ENCODE measurements around the gene PRKRA. TPM values are rescaled to one million over a fixed set of nuclear protein-coding genes. Genes with fewer than 3 reads are reported as not detected.
"Not testable (repeated sequence)": the region's sequence is repeated elsewhere in the genome, so short reads cannot be mapped to it uniquely, and the experiment has no call there.

PRKRA gene
- total RNA-seq, 1 donor from 2014 or later = 50.7 TPM

GRCh38 chr2:178414266-178415247, 36.4 kb downstream of the PRKRA start:
- intact Hi-C loops (cut with micrococcal nuclease) = loop anchor here (1.0 to 2.0 kb wide), 7 partner anchors 17 to 302 kb away; partner anchors contain the start of genes FKBP7, OSBPL6 and RBM45

DNA sequence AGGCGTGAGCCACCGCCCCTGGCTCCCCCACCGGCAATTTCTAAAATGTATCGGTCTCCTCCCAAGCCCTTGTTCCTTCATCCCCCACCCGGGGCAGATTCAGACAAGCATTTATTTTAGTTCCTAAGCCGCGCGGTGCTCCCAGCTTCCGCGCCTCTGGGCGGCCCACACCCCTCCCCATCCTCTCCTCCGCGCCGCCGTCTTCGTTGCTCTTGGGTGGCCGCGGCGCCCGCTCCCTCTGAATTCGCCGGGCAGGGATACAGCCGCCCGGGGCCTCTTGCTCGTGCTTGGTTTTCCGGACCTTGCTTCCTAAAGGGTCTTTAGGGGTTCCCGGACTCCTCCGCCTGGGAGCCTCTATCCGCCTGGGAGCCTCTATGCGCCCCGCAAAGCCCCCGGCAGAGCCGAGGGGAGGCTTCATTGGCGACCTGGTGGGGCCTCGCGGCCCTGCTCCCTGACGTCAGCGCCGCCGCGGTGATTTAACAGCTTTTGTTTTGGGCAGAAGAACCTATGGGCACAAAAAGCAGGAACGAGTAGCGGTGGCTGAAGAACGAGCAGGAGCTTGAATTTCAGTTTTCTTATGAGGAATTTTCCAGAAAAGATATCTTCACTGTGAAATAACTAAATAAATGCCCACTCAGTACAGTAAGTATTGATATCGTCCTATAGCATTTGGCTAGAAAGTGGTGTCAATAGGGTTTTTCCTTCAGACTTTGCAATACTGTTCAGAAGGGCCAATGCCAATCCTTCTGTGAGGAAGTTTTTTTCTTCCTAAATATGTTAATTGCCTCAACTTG, 37.3 kb downstream of the PRKRA start:
- intact Hi-C loops (cut with micrococcal nuclease) = loop anchor here (1.0 to 2.0 kb wide), 8 partner anchors 9 to 301 kb away; partner anchors contain the start of genes FKBP7, OSBPL6 and RBM45

DNA sequence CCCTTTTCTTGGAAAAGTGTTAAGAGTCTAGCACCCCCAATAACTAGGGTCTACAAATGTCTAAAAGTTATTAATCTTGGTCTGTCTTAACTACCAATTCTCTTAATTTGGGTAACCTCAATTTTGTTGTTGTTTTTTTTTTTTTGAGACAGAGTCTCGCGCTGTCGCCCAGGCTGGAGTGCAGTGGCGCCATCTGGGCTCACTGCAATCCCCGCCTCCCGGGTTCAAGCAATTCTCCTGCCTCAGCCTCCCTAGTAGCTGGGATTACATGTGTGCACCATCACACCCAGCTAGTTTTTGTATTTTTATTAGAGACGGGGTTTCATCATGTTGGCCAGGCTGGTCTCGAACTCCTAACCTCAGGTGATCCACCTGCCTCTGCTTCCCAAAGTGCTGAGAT, 38.5 kb downstream of the PRKRA start:
- intact Hi-C loops (cut with micrococcal nuclease) = not testable (repeated sequence)

- intact Hi-C loops (cut with micrococcal nuclease) = no loop called here
Measured at GRCh38 chr2:178412047-178412446, 38.9 kb downstream of the PRKRA start.

DNA sequence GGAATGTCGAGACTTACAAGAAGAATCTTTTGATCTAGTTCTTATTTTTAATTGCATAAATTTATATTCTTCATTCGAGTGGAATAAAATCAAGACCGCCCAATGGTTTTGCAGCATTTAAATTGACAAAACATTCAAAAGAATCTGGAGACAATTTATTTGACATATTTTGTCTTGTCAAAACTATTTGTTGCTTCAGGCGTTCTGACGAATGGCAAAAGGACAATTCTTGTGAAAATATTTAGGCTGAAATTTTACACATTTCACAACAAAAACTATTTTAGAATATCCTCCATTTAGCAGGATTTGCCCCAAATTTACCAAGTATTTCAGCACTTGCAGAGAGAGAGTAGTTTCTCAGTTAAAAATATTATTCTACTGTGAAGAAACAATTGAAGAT, 41.7 kb downstream of the PRKRA start:
- intact Hi-C loops (cut with micrococcal nuclease) = no loop called here

- intact Hi-C loops (cut with micrococcal nuclease) = loop anchor here (1.0 kb wide), 1 partner anchor 9 kb away; no protein-coding TSS in a partner anchor
Measured at GRCh38 chr2:178404368-178404767, 46.6 kb downstream of the PRKRA start.

- intact Hi-C loops (cut with micrococcal nuclease) = loop anchor here (1.0 kb wide), 1 partner anchor 10 kb away; no protein-coding TSS in a partner anchor
Measured at GRCh38 chr2:178403671-178404306, 47.2 kb downstream of the PRKRA start.

- intact Hi-C loops (cut with micrococcal nuclease) = no loop called here
Measured at GRCh38 chr2:178401994-178402437, 49.0 kb downstream of the PRKRA start.

GRCh38 chr2:178397002-178397605, 53.9 kb downstream of the PRKRA start:
- intact Hi-C loops (cut with micrococcal nuclease) = loop anchor here (1.0 to 5.0 kb wide), 2 partner anchors 17 to 285 kb away; partner anchors contain the start of gene RBM45

- intact Hi-C loops (cut with micrococcal nuclease) = loop anchor here (5.0 kb wide), 1 partner anchor 284 kb away; the partner anchor contains the start of gene RBM45
Measured at GRCh38 chr2:178395941-178396570, 54.9 kb downstream of the PRKRA start.

DNA sequence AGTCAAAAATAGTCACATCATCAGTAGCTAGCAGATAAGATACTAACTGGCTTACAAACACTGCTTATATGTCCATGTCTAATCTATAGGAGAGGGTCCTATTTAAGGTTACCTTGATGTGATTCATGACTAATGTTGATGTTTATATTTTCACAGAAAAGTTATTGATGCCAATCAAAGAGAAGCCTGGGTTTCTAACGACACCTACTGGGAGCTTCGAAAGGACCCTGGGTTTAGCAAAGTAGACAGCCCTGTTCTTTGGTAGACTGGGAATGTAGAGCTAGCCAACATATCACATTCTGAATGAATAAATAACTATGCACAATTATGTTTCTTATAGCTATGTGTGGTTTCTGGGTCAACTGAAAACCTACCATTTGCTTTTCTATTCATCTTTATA, 55.7 kb downstream of the PRKRA start:
- intact Hi-C loops (cut with micrococcal nuclease) = loop anchor here (5.0 kb wide), 1 partner anchor 283 kb away; the partner anchor contains the start of gene RBM45

GRCh38 chr2:178394859-178395258, 56.1 kb downstream of the PRKRA start:
- intact Hi-C loops (cut with micrococcal nuclease) = loop anchor here (5.0 kb wide), 1 partner anchor 283 kb away; the partner anchor contains the start of gene RBM45

- intact Hi-C loops (cut with micrococcal nuclease) = no loop called here
Measured at GRCh38 chr2:178392215-178392614, 58.8 kb downstream of the PRKRA start.

GRCh38 chr2:178391701-178392100, 59.3 kb downstream of the PRKRA start:
- intact Hi-C loops (cut with micrococcal nuclease) = no loop called here

DNA sequence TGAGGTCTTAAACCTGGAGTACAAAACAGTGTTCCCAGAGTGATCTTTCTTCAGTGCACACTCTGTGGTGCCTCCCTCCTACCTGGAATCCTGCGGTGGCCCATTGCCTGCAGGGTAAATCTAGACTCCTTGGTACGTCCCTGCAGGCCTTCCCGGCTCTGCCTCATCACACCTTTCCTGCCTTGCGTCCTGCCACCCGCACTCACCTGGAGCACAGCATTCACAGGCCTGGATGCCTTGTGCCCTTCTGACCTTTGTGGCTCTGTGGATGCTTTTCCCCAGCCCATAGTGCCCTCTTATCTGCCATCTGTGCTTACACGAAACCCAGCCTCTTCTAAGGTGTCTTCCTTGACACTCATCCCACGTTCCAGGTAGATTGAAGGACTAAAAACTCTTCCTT, 62.7 kb downstream of the PRKRA start:
- intact Hi-C loops (cut with micrococcal nuclease) = no loop called here

DNA sequence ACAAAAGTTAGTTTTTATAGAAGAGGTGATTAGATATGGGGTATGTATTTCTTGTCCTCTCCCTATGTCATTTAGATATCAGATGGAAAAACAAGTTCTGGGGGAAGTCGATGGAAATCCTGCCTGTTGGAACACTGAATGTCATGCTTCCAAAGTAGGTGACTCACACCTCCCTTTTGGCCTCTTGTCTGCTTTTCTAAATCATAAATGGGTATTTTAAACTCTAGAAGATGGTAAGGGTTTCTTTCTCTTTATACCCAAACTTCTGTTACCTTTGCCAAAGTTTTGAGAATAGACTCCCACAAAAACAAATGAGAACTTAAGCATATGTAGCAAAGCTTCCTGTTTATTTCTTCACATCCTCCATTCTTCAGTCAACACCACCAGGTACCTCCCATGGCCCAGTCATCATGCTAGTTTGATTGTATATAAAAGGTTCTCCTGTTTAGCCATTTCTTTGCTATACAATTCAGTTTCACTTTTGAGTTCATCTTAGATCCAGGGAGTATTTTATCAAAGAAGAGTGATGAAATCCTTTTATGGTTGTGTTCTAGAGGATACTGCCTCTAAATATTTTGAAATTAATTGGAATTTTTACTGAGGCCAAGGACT, 63.9 kb downstream of the PRKRA start:
- intact Hi-C loops (cut with micrococcal nuclease) = no loop called here

GRCh38 chr2:178385595-178386148, 65.3 kb downstream of the PRKRA start:
- intact Hi-C loops (cut with micrococcal nuclease) = no loop called here

DNA sequence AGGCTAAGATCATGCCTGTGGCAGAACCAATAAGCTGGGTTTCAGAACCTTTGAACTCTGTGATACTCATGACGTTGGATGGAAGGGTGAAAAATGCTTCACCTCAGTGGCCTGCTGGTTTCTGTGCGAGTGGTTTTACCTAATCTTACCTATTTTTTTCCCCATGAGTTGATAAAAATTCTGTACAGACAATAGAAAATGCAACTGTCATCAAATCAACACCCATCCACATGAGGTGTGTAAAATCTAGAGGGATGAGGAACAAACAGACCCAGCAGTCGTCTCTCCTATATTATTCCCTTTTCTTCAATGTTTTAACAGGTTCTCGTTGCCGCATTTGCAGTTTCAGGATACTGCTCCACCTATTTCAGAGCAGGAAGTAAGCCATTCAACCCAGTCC, 67.3 kb downstream of the PRKRA start:
- intact Hi-C loops (cut with micrococcal nuclease) = no loop called here

Data from T-helper 2 cell treated with Interferon-gamma antibody and Interleukin-4, amounts not matched to agents 100 ng/mL and 5 ng/mL, for 36 hours (primary cell).